ENCODE data around the gene IGSF23. TPM values are rescaled to one million over a fixed set of nuclear protein-coding genes. Genes with fewer than 3 reads are reported as not detected.

Gene IGSF23
- total and polyA plus RNA-seq, 4 donors, result 0.47 to 11.4 (median 3.3) TPM

DNA sequence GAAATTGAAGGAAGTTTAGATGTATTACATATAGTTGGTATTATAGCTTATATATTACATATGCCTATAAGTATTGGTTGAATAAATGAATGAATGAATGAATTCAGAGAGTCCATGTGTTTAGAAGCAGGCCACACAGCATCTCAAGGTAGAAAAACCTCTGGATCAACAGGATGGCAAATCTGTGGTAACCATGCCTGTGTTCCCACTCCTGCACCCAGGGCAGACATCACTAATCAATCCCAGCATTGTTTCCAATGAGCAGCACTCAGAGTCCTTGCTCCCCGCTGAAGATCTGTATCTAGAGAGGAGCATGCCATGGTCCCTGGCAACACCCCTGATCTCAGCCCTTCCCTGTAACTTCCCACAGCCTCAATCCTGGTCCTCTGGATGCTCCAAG is 58.9 kb downstream of the IGSF23 start:
- Histone ChIP-seq H3K9me3 (ENCODE audit: control insufficient read depth in 4 of 4, low read length in 3 of 4) (no peaks in the 10 kb centered on the region), H3K4me3 (ENCODE audit: low read depth in 1 of 3, low read length in 3 of 3) (no peak overlapping the region), H3K4me1 (ENCODE audit: control insufficient read depth in 4 of 4, insufficient read depth in 4 of 4, low read length in 3 of 4) (no peaks in the 10 kb centered on the region), H3K9ac (ENCODE audit: low read depth in 1 of 2, low read length in 2 of 2) (no peak overlapping the region), H3K36me3 (ENCODE audit: control insufficient read depth in 4 of 4, insufficient read depth in 3 of 4, low read depth in 1 of 4, low read length in 3 of 4) (peaks cover 0 to 8% (median 3%) of the 10 kb centered on the region in 4 donors), H3K27me3 (ENCODE audit: control insufficient read depth in 4 of 4, insufficient read depth in 4 of 4, low read length in 3 of 4) (no peaks in the 10 kb centered on the region), H3K27ac (ENCODE audit: low read depth in 1 of 2, low read length in 2 of 2) (no peak overlapping the region)
- TF ChIP-seq FOXA1 (IDR thresholded peaks at IDR 0.05), result no peak
- TF ChIP-seq REST (IDR thresholded peaks at IDR 0.05), result no peak
- TF ChIP-seq HNF4A (conservative IDR thresholded peaks at IDR 0.05), result no peak
- no peak for TF ChIP-seq RAD21 (IDR thresholded peaks at IDR 0.05)
- TF ChIP-seq, protein P1, sequence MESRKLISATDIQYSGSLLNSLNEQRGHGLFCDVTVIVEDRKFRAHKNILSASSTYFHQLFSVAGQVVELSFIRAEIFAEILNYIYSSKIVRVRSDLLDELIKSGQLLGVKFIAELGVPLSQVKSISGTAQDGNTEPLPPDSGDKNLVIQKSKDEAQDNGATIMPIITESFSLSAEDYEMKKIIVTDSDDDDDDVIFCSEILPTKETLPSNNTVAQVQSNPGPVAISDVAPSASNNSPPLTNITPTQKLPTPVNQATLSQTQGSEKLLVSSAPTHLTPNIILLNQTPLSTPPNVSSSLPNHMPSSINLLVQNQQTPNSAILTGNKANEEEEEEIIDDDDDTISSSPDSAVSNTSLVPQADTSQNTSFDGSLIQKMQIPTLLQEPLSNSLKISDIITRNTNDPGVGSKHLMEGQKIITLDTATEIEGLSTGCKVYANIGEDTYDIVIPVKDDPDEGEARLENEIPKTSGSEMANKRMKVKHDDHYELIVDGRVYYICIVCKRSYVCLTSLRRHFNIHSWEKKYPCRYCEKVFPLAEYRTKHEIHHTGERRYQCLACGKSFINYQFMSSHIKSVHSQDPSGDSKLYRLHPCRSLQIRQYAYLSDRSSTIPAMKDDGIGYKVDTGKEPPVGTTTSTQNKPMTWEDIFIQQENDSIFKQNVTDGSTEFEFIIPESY (IDR thresholded peaks at IDR 0.05), result no peak
- TF ChIP-seq TAF1 (conservative IDR thresholded peaks at IDR 0.05), result no peak
- TF ChIP-seq ATF3 (IDR thresholded peaks at IDR 0.05), result no peak
- no peak for TF ChIP-seq NR2F2 (IDR thresholded peaks at IDR 0.05)
- no peak for TF ChIP-seq GABPA (IDR thresholded peaks at IDR 0.05 in 1 of 2, conservative IDR thresholded peaks at IDR 0.05 in 1 of 2)
- no peak for TF ChIP-seq FOXA2 (IDR thresholded peaks at IDR 0.05)
- 87% methylated on average over 1 of the region's 1 CpG for WGBS
- no peak for DNase-seq (ENCODE audit: low spot score)

DNA sequence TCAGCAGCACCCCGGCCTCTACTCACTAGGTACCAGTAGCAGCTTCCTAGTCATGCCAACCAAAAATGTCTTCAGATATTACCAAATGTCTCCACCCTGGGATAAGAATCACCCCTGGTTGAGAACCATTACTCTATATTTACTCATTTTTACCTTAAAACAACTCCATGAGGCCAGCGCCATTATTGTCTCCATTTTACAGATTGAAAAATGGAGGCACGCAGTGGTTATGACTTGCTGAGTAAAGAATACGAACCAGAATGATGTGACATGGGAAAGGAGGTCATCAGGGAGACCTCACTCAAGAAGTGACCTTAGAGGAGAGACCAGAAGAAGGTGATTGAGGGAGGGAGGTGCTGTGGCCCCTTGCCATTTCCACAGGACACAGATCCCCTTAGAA is 60.1 kb downstream of the IGSF23 start:
- DNase-seq (ENCODE audit: low spot score), result no peak
- no peak overlapping the region for H3K4me3 ChIP-seq (ENCODE audit: low read depth in 1 of 3, low read length in 3 of 3)
- no peaks in the 10 kb centered on the region for H3K4me1 ChIP-seq (ENCODE audit: control insufficient read depth in 4 of 4, insufficient read depth in 4 of 4, low read length in 3 of 4)
- no peaks in the 10 kb centered on the region for H3K9me3 ChIP-seq (ENCODE audit: control insufficient read depth in 4 of 4, low read length in 3 of 4)
- peaks cover 0 to 8% (median 3%) of the 10 kb centered on the region in 4 donors for H3K36me3 ChIP-seq (ENCODE audit: control insufficient read depth in 4 of 4, insufficient read depth in 3 of 4, low read depth in 1 of 4, low read length in 3 of 4)
- TF ChIP-seq TAF1 (conservative IDR thresholded peaks at IDR 0.05) (no peak), JUND (IDR thresholded peaks at IDR 0.05) (no peak)
- TF ChIP-seq, protein P2, sequence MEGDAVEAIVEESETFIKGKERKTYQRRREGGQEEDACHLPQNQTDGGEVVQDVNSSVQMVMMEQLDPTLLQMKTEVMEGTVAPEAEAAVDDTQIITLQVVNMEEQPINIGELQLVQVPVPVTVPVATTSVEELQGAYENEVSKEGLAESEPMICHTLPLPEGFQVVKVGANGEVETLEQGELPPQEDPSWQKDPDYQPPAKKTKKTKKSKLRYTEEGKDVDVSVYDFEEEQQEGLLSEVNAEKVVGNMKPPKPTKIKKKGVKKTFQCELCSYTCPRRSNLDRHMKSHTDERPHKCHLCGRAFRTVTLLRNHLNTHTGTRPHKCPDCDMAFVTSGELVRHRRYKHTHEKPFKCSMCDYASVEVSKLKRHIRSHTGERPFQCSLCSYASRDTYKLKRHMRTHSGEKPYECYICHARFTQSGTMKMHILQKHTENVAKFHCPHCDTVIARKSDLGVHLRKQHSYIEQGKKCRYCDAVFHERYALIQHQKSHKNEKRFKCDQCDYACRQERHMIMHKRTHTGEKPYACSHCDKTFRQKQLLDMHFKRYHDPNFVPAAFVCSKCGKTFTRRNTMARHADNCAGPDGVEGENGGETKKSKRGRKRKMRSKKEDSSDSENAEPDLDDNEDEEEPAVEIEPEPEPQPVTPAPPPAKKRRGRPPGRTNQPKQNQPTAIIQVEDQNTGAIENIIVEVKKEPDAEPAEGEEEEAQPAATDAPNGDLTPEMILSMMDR (IDR thresholded peaks at IDR 0.05; ENCODE audit: low read depth, low read length, missing input control), result no peak
- TF ChIP-seq, protein P1 (IDR thresholded peaks at IDR 0.05), result no peak
- H3K9ac ChIP-seq (ENCODE audit: low read depth in 1 of 2, low read length in 2 of 2), result no peak overlapping the region
- no peak overlapping the region for H3K27ac ChIP-seq (ENCODE audit: low read depth in 1 of 2, low read length in 2 of 2)
- WGBS, result 96% methylated on average over 4 of the region's 4 CpGs
- no peaks in the 10 kb centered on the region for H3K27me3 ChIP-seq (ENCODE audit: control insufficient read depth in 4 of 4, insufficient read depth in 4 of 4, low read length in 3 of 4)

Measured in liver (tissue), 9 donors.